ENCODE data around the gene ARHGEF11.

The ARHGEF11 gene

DNA sequence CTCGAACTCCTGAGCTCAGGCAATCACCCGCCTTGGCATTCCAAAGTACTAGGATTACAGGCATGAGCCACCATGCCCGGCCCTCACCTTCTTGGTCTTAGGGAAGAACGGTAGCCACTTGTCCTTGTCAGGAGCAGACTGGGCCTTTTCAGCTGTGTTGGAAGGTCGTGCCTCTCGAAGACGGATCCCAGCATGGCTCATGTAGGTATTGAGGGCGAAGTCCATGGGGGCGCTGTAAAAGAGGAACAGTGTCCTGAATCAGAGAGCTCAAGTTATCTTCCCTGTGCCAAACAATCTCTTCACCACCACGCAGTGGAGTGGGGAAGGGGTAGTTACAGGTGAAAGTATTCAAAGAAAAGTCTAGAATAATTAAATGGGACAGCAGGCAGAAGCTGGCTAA is 89.2 kb downstream of the ARHGEF11 start:
- H3K4me2 ChIP-seq, result no peak overlapping the region
- peaks cover 30% of the 10 kb centered on the region for H3K4me1 ChIP-seq (ENCODE audit: low read depth, poor library complexity, severe bottlenecking)
- H3K27me3 ChIP-seq (ENCODE audit: insufficient read depth, low read depth), result no peaks in the 10 kb centered on the region
- no peaks in the 10 kb centered on the region for H4K20me1 ChIP-seq (ENCODE audit: insufficient read depth)
- H3K36me3 ChIP-seq (ENCODE audit: insufficient read depth), result no peaks in the 10 kb centered on the region
- H3K27ac ChIP-seq, result no peak overlapping the region
- no peak overlapping the region for H3K9ac ChIP-seq
- H3K79me2 ChIP-seq (ENCODE audit: insufficient read depth, low read depth), result no peaks in the 10 kb centered on the region
- H3K4me3 ChIP-seq (IDR thresholded peaks at IDR 0.05; ENCODE audit: insufficient read depth, low read depth, low read length), result no peak overlapping the region
- TF ChIP-seq, protein P1, sequence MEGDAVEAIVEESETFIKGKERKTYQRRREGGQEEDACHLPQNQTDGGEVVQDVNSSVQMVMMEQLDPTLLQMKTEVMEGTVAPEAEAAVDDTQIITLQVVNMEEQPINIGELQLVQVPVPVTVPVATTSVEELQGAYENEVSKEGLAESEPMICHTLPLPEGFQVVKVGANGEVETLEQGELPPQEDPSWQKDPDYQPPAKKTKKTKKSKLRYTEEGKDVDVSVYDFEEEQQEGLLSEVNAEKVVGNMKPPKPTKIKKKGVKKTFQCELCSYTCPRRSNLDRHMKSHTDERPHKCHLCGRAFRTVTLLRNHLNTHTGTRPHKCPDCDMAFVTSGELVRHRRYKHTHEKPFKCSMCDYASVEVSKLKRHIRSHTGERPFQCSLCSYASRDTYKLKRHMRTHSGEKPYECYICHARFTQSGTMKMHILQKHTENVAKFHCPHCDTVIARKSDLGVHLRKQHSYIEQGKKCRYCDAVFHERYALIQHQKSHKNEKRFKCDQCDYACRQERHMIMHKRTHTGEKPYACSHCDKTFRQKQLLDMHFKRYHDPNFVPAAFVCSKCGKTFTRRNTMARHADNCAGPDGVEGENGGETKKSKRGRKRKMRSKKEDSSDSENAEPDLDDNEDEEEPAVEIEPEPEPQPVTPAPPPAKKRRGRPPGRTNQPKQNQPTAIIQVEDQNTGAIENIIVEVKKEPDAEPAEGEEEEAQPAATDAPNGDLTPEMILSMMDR (conservative IDR thresholded peaks at IDR 0.05; ENCODE audit: low read depth, low read length), result no peak
- H2AFZ ChIP-seq (ENCODE audit: low read depth), result no peak overlapping the region

DNA sequence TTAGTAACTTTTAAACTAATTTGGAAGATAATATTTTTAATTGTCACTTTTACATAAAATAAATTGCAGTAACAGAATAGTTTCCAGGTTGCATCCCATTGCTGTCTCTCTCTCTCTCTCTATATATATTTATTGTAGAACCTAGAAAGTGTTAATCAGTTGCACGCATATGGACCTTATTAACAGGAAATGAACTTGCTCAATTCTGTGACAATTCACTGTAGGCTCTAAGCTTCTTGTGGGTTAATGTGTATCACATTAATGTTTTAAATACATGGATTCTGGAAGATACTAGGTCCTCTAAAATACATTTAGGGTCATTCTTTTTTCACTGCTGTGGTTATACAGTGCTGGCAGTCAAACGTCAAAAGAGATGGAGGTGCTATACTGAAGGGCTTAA is 92.0 kb downstream of the ARHGEF11 start:
- H4K20me1 ChIP-seq (ENCODE audit: insufficient read depth), result no peaks in the 10 kb centered on the region
- H3K79me2 ChIP-seq (ENCODE audit: insufficient read depth, low read depth), result no peaks in the 10 kb centered on the region
- no peak overlapping the region for H3K4me2 ChIP-seq
- no peak overlapping the region for H3K27ac ChIP-seq
- H2AFZ ChIP-seq (ENCODE audit: low read depth), result no peak overlapping the region
- no peak overlapping the region for H3K4me3 ChIP-seq (IDR thresholded peaks at IDR 0.05; ENCODE audit: insufficient read depth, low read depth, low read length)
- H3K36me3 ChIP-seq (ENCODE audit: insufficient read depth), result no peaks in the 10 kb centered on the region
- H3K27me3 ChIP-seq (ENCODE audit: insufficient read depth, low read depth), result no peaks in the 10 kb centered on the region
- peaks cover 11% of the 10 kb centered on the region for H3K4me1 ChIP-seq (ENCODE audit: low read depth, poor library complexity, severe bottlenecking)
- TF ChIP-seq, protein P1 (conservative IDR thresholded peaks at IDR 0.05; ENCODE audit: low read depth, low read length), result no peak
- no peak overlapping the region for H3K9ac ChIP-seq

DNA sequence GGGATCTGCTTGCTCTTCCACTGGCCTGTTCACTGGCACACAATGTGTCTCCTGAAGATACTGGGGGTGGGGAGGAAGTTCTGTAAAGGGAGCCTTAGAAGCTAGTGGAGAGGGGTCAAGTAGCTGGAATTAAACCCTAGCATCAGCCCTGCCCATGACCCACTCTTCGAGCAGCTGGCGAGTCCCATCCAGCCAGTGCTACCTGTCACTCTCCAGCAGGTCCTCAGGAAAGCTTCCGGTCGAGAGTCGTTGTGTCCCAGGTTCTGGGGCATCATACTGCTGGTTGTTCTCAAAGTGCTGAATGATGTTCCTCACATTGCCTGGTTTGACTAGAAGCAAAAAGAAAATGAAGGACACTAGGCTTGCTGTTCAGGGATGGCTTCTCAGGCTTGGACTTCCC is 94.2 kb downstream of the ARHGEF11 start:
- no peaks in the 10 kb centered on the region for H3K79me2 ChIP-seq (ENCODE audit: insufficient read depth, low read depth)
- H2AFZ ChIP-seq (ENCODE audit: low read depth), result no peak overlapping the region
- no peaks in the 10 kb centered on the region for H4K20me1 ChIP-seq (ENCODE audit: insufficient read depth)
- H3K9ac ChIP-seq, result no peak overlapping the region
- no peaks in the 10 kb centered on the region for H3K27me3 ChIP-seq (ENCODE audit: insufficient read depth, low read depth)
- TF ChIP-seq, protein P1 (conservative IDR thresholded peaks at IDR 0.05; ENCODE audit: low read depth, low read length), result no peak
- no peak overlapping the region for H3K4me3 ChIP-seq (IDR thresholded peaks at IDR 0.05; ENCODE audit: insufficient read depth, low read depth, low read length)
- H3K27ac ChIP-seq, result no peak overlapping the region
- no peaks in the 10 kb centered on the region for H3K4me1 ChIP-seq (ENCODE audit: low read depth, poor library complexity, severe bottlenecking)
- no peaks in the 10 kb centered on the region for H3K36me3 ChIP-seq (ENCODE audit: insufficient read depth)
- H3K4me2 ChIP-seq, result no peak overlapping the region

DNA sequence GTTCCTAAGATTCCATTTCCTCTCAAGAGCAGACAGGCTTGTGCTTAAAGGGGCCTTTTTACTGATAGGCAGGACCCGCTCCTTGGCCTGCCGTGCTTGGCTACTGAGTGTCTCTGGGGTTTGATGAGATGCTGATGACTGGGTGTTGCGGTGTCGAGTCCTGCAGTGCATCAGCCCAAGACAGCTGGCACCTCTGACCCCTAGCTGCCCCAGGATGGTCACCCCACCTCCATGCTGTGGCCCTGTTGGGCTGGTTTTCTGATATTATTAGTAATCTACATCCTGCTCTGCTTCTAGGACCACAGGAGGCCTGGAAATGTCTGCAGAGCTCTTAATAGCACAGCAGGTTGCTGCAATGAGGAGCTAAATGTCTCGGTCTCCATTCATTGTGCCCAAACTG is 96.4 kb downstream of the ARHGEF11 start:
- H3K27ac ChIP-seq, result no peak overlapping the region
- no peaks in the 10 kb centered on the region for H3K36me3 ChIP-seq (ENCODE audit: insufficient read depth)
- H3K4me1 ChIP-seq (ENCODE audit: low read depth, poor library complexity, severe bottlenecking), result no peaks in the 10 kb centered on the region
- no peaks in the 10 kb centered on the region for H3K27me3 ChIP-seq (ENCODE audit: insufficient read depth, low read depth)
- H3K9ac ChIP-seq, result no peak overlapping the region
- no peaks in the 10 kb centered on the region for H4K20me1 ChIP-seq (ENCODE audit: insufficient read depth)
- no peaks in the 10 kb centered on the region for H3K79me2 ChIP-seq (ENCODE audit: insufficient read depth, low read depth)
- TF ChIP-seq, protein P1 (conservative IDR thresholded peaks at IDR 0.05; ENCODE audit: low read depth, low read length), result no peak
- H3K4me3 ChIP-seq (IDR thresholded peaks at IDR 0.05; ENCODE audit: insufficient read depth, low read depth, low read length), result no peak overlapping the region
- no peak overlapping the region for H3K4me2 ChIP-seq
- H2AFZ ChIP-seq (ENCODE audit: low read depth), result no peak overlapping the region
